ENCODE results near the gene TEX38. TPM values are rescaled to one million over a fixed set of nuclear protein-coding genes. Genes with fewer than 3 reads are reported as not detected.

Gene TEX38
- total and polyA plus RNA-seq, 2 experiments from 2014 or later: not detected

DNA sequence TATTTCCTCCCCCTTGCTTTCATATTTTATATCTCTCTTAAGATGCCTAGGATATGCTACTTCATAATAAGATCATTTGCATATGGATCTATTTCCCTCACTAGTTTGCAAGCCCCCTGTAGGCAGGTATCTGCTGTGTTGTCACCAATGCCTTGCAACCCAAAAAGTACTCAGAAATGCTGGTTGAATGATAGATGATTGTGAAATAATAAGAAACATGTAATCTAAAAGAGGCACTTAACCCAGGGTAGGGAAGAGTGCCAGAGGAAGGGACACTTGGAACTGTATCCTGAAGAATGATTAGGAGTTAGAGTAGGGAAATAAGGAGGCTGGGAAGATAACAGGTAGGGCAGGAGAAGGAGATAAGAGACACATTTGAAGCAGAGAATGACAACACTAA is 15.8 kb upstream of the TEX38 start (continued):
- TF ChIP-seq, protein P1, sequence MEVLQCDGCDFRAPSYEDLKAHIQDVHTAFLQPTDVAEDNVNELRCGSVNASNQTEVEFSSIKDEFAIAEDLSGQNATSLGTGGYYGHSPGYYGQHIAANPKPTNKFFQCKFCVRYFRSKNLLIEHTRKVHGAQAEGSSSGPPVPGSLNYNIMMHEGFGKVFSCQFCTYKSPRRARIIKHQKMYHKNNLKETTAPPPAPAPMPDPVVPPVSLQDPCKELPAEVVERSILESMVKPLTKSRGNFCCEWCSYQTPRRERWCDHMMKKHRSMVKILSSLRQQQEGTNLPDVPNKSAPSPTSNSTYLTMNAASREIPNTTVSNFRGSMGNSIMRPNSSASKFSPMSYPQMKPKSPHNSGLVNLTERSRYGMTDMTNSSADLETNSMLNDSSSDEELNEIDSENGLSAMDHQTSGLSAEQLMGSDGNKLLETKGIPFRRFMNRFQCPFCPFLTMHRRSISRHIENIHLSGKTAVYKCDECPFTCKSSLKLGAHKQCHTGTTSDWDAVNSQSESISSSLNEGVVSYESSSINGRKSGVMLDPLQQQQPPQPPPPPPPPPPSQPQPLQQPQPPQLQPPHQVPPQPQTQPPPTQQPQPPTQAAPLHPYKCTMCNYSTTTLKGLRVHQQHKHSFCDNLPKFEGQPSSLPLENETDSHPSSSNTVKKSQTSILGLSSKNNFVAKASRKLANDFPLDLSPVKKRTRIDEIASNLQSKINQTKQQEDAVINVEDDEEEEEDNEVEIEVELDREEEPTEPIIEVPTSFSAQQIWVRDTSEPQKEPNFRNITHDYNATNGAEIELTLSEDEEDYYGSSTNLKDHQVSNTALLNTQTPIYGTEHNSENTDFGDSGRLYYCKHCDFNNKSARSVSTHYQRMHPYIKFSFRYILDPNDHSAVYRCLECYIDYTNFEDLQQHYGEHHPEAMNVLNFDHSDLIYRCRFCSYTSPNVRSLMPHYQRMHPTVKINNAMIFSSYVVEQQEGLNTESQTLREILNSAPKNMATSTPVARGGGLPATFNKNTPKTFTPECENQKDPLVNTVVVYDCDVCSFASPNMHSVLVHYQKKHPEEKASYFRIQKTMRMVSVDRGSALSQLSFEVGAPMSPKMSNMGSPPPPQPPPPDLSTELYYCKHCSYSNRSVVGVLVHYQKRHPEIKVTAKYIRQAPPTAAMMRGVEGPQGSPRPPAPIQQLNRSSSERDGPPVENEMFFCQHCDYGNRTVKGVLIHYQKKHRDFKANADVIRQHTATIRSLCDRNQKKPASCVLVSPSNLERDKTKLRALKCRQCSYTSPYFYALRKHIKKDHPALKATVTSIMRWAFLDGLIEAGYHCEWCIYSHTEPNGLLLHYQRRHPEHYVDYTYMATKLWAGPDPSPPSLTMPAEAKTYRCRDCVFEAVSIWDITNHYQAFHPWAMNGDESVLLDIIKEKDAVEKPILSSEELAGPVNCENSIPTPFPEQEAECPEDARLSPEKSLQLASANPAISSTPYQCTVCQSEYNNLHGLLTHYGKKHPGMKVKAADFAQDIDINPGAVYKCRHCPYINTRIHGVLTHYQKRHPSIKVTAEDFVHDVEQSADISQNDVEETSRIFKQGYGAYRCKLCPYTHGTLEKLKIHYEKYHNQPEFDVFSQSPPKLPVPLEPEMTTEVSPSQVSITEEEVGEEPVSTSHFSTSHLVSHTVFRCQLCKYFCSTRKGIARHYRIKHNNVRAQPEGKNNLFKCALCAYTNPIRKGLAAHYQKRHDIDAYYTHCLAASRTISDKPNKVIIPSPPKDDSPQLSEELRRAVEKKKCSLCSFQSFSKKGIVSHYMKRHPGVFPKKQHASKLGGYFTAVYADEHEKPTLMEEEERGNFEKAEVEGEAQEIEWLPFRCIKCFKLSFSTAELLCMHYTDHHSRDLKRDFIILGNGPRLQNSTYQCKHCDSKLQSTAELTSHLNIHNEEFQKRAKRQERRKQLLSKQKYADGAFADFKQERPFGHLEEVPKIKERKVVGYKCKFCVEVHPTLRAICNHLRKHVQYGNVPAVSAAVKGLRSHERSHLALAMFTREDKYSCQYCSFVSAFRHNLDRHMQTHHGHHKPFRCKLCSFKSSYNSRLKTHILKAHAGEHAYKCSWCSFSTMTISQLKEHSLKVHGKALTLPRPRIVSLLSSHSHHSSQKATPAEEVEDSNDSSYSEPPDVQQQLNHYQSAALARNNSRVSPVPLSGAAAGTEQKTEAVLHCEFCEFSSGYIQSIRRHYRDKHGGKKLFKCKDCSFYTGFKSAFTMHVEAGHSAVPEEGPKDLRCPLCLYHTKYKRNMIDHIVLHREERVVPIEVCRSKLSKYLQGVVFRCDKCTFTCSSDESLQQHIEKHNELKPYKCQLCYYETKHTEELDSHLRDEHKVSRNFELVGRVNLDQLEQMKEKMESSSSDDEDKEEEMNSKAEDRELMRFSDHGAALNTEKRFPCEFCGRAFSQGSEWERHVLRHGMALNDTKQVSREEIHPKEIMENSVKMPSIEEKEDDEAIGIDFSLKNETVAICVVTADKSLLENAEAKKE (CRISPR knock-in tag; IDR thresholded peaks at IDR 0.05): no peak
- TF ChIP-seq ZNF114 (CRISPR knock-in tag; IDR thresholded peaks at IDR 0.05) (no peak), ZNF331 (CRISPR knock-in tag; IDR thresholded peaks at IDR 0.05; ENCODE audit: low read depth) (no peak), EZH2phosphoT487 (IDR thresholded peaks at IDR 0.05; ENCODE audit: unreplicated experiment) (no peak), CREB1 (CRISPR knock-in tag; IDR thresholded peaks at IDR 0.05; ENCODE audit: low read depth) (no peak)
- TF ChIP-seq, protein P2, sequence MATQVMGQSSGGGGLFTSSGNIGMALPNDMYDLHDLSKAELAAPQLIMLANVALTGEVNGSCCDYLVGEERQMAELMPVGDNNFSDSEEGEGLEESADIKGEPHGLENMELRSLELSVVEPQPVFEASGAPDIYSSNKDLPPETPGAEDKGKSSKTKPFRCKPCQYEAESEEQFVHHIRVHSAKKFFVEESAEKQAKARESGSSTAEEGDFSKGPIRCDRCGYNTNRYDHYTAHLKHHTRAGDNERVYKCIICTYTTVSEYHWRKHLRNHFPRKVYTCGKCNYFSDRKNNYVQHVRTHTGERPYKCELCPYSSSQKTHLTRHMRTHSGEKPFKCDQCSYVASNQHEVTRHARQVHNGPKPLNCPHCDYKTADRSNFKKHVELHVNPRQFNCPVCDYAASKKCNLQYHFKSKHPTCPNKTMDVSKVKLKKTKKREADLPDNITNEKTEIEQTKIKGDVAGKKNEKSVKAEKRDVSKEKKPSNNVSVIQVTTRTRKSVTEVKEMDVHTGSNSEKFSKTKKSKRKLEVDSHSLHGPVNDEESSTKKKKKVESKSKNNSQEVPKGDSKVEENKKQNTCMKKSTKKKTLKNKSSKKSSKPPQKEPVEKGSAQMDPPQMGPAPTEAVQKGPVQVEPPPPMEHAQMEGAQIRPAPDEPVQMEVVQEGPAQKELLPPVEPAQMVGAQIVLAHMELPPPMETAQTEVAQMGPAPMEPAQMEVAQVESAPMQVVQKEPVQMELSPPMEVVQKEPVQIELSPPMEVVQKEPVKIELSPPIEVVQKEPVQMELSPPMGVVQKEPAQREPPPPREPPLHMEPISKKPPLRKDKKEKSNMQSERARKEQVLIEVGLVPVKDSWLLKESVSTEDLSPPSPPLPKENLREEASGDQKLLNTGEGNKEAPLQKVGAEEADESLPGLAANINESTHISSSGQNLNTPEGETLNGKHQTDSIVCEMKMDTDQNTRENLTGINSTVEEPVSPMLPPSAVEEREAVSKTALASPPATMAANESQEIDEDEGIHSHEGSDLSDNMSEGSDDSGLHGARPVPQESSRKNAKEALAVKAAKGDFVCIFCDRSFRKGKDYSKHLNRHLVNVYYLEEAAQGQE (IDR thresholded peaks at IDR 0.05; ENCODE audit: unreplicated experiment): no peak
- TF ChIP-seq, protein P3, sequence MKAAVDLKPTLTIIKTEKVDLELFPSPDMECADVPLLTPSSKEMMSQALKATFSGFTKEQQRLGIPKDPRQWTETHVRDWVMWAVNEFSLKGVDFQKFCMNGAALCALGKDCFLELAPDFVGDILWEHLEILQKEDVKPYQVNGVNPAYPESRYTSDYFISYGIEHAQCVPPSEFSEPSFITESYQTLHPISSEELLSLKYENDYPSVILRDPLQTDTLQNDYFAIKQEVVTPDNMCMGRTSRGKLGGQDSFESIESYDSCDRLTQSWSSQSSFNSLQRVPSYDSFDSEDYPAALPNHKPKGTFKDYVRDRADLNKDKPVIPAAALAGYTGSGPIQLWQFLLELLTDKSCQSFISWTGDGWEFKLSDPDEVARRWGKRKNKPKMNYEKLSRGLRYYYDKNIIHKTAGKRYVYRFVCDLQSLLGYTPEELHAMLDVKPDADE (IDR thresholded peaks at IDR 0.05): no peak
